Endodermal cell (in vitro differentiated cells): ENCODE results near the gene ZC3H6. TPM values are rescaled to one million over a fixed set of nuclear protein-coding genes. Genes with fewer than 3 reads are reported as not detected.

Source experiments
- DNase-seq: peaks from one replicate; pipeline ENCODE4 v3.0.0-alpha.2; 2017
- H3K27ac ChIP-seq: 2 replicates; pipeline ENCODE4 v1.5.1; 2013; ENCODE audit warnings: mild to moderate bottlenecking, low read depth, low read length, moderate library complexity
- H3K27me3 ChIP-seq: 2 replicates; pipeline ENCODE4 v1.6.1; 2013; ENCODE audit warnings: mild to moderate bottlenecking, low read length, moderate library complexity; ENCODE audit not compliant: insufficient read depth, control insufficient read depth, poor library complexity, severe bottlenecking
- H3K36me3 ChIP-seq: 2 replicates; pipeline ENCODE4 v1.7.0; 2013; ENCODE audit warnings: mild to moderate bottlenecking, low read length, moderate library complexity; ENCODE audit not compliant: control insufficient read depth, insufficient read depth
- H3K4me1 ChIP-seq: one replicate; pipeline ENCODE4 v1.7.0; 2013; ENCODE audit warnings: low read length; ENCODE audit not compliant: control insufficient read depth, insufficient read depth
- H3K4me3 ChIP-seq: 2 replicates; pipeline ENCODE4 v1.5.1; 2013; ENCODE audit warnings: mild to moderate bottlenecking, low read length, moderate library complexity
- H3K9ac ChIP-seq: 2 replicates; pipeline ENCODE4 v1.6.1; 2013; ENCODE audit warnings: mild to moderate bottlenecking, low read length, moderate library complexity; ENCODE audit not compliant: poor library complexity, severe bottlenecking; ENCODE audit errors: extremely low read depth
- H3K9me3 ChIP-seq: 2 replicates; pipeline ENCODE4 v1.6.1; 2013; ENCODE audit warnings: mild to moderate bottlenecking, low read length, moderate library complexity; ENCODE audit not compliant: control insufficient read depth
- H3K27ac Mint-ChIP-seq: 2 replicates; pipeline ENCODE4 v1.8.0; 2020; ENCODE audit warnings: mixed read lengths
- H3K27me3 Mint-ChIP-seq: 2 replicates; pipeline ENCODE4 v1.8.0; 2021; ENCODE audit warnings: mild to moderate bottlenecking, mixed read lengths; ENCODE audit not compliant: insufficient read depth
- H3K36me3 Mint-ChIP-seq: 2 replicates; pipeline ENCODE4 v1.8.0; 2020; ENCODE audit warnings: low read depth, mixed read lengths
- H3K4me1 Mint-ChIP-seq: 2 replicates; pipeline ENCODE4 v1.8.0; 2020; ENCODE audit warnings: mixed read lengths
- H3K4me3 Mint-ChIP-seq: 2 replicates; pipeline ENCODE4 v1.8.0; 2020; ENCODE audit warnings: mild to moderate bottlenecking, moderate library complexity, mixed read lengths
- H3K9me3 Mint-ChIP-seq: 2 replicates; pipeline ENCODE4 v1.8.0; 2020; ENCODE audit warnings: mild to moderate bottlenecking, mixed read lengths
- CTCF ChIP-seq: fragments of 200-600 bp; sonication (generic); conservative IDR thresholded peaks from 2 replicates; pipeline ENCODE4 v1.5.0; 2021; ENCODE audit warnings: antibody characterized with exemption, mild to moderate bottlenecking
- WGBS, 2 experiments: methylation state at CpG; one replicate each; pipeline versions ENCODE4 v1.1.5 to v1.1.7; 2013; ENCODE audit warnings: missing lambda C conversion rate in 2 of 2, mixed read lengths in 1 of 2; ENCODE audit not compliant: insufficient coverage in 1 of 2, insufficient read length in 1 of 2; 5-methylcytosine and 5-hydroxymethylcytosine counted together
- total RNA-seq, 2 donors: library from RNA; stranded (reverse); fragmentation: NEBNext Ultra II Directional in 1 of 2; extraction: Animal tissue kit (Norgen Biotek cat#: 25700) in 1 of 2; gene quantifications; 2 replicates in 1 of 2; 3 replicates in 1 of 2; pipeline ENCODE4 v1.2.1, GENCODE V29; 2021

The ZC3H6 gene
- total RNA-seq, 2 donors from 2014 or later, result 8.0 to 21.5 TPM

- Histone ChIP-seq H3K36me3 (no peaks in the 10 kb centered on the region), H3K9me3 (no peaks in the 10 kb centered on the region), H3K4me3 (no peak overlapping the region), H3K9ac (no peak overlapping the region), H3K4me1 (no peaks in the 10 kb centered on the region), H3K27ac (no peak overlapping the region), H3K27me3 (no peaks in the 10 kb centered on the region)
- Mint-ChIP-seq H3K4me3 (no peak overlapping the region), H3K9me3 (no peaks in the 10 kb centered on the region), H3K27ac (no peak overlapping the region), H3K36me3 (no peaks in the 10 kb centered on the region), H3K27me3 (no peaks in the 10 kb centered on the region), H3K4me1 (peaks cover 1% of the 10 kb centered on the region)
- no peak for TF ChIP-seq CTCF
- DNase-seq, result no peak
- 90 to 94% methylated on average over 4 of the region's 5 CpGs for WGBS, 2 experiments
Observed at GRCh38 chr2:112317303-112318158, 42.1 kb downstream of the ZC3H6 start.

DNA sequence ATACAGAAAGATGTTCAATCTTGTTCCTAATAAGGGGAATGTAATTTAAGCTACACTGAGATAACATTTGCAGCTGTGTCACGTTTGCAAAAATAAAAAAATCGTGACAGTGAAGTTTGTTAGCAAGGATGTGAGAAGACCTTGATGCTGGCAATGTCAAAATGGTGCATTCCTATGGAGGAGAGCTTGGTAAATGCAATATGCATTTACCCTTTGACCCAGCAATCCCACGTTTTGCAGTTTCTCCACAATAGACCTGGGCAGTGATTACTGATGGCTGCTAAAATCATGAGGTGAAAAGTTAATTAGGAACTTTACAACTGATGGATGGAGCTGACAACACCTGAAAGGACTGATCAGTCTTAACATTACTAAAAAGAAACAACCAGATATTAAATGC is 43.1 kb downstream of the ZC3H6 start:
- H3K9me3 Mint-ChIP-seq, result no peaks in the 10 kb centered on the region
- H3K27me3 Mint-ChIP-seq, result no peaks in the 10 kb centered on the region
- Histone ChIP-seq H3K4me1 (peaks cover 2% of the 10 kb centered on the region), H3K36me3 (no peaks in the 10 kb centered on the region), H3K4me3 (no peak overlapping the region), H3K9me3 (no peaks in the 10 kb centered on the region), H3K9ac (no peak overlapping the region), H3K27ac (no peak overlapping the region), H3K27me3 (no peaks in the 10 kb centered on the region)
- no peak overlapping the region for H3K27ac Mint-ChIP-seq
- TF ChIP-seq CTCF, result no peak
- H3K4me1 Mint-ChIP-seq, result peaks cover 9% of the 10 kb centered on the region
- no peaks in the 10 kb centered on the region for H3K36me3 Mint-ChIP-seq
- no peak overlapping the region for H3K4me3 Mint-ChIP-seq
- no peak for DNase-seq
- 85 to 89% methylated on average over 2 to 3 of the region's 3 CpGs for WGBS, 2 experiments

- Mint-ChIP-seq H3K27me3 (no peaks in the 10 kb centered on the region), H3K4me1 (peaks cover 12% of the 10 kb centered on the region), H3K4me3 (no peak overlapping the region), H3K9me3 (no peaks in the 10 kb centered on the region), H3K36me3 (peaks cover 3% of the 10 kb centered on the region), H3K27ac (no peak overlapping the region)
- Histone ChIP-seq H3K36me3 (peaks cover 4% of the 10 kb centered on the region), H3K27me3 (no peaks in the 10 kb centered on the region), H3K4me3 (no peak overlapping the region), H3K4me1 (peaks cover 2% of the 10 kb centered on the region), H3K9ac (no peak overlapping the region), H3K27ac (no peak overlapping the region), H3K9me3 (no peaks in the 10 kb centered on the region)
- no peak for TF ChIP-seq CTCF
- 75 to 97% methylated on average over 1 to 3 of the region's 3 CpGs for WGBS, 2 experiments
- DNase-seq, result no peak
Observed at GRCh38 chr2:112321375-112322320, 46.3 kb downstream of the ZC3H6 start.
